ENCODE data around the gene PDZD2.
"Not testable (repeated sequence)": the region's sequence is repeated elsewhere in the genome, so short reads cannot be mapped to it uniquely, and the experiment has no call there.

PDZD2 gene

GRCh38 chr5:31770998-31771397 lies 132.1 kb downstream of the PDZD2 start:
- no peak overlapping the region for H3K27ac ChIP-seq (ENCODE audit: insufficient read depth, low read depth, low read length, poor library complexity, severe bottlenecking)
- H3K36me3 ChIP-seq (ENCODE audit: control insufficient read depth, insufficient read depth, low read length), result no peaks in the 10 kb centered on the region
- WGBS, 2 experiments, result 85 to 97% methylated on average over 1 of the region's 1 CpG
- no peaks in the 10 kb centered on the region for H3K9me3 ChIP-seq (ENCODE audit: control insufficient read depth, low read length)
- no peak overlapping the region for H3K4me3 ChIP-seq (ENCODE audit: insufficient read depth, low read depth, low read length)
- no peaks in the 10 kb centered on the region for H3K27me3 ChIP-seq (ENCODE audit: control insufficient read depth, insufficient read depth, low read length, poor library complexity, severe bottlenecking)
- H3K4me1 ChIP-seq (ENCODE audit: control insufficient read depth, insufficient read depth, low read length), result peaks cover 4% of the 10 kb centered on the region

- H3K27ac ChIP-seq (ENCODE audit: insufficient read depth, low read depth, low read length, poor library complexity, severe bottlenecking), result no peak overlapping the region
- H3K36me3 ChIP-seq (ENCODE audit: control insufficient read depth, insufficient read depth, low read length), result no peaks in the 10 kb centered on the region
- peaks cover 4% of the 10 kb centered on the region for H3K4me1 ChIP-seq (ENCODE audit: control insufficient read depth, insufficient read depth, low read length)
- 92 to 100% methylated on average over 1 to 2 of the region's 2 CpGs for WGBS, 2 experiments
- H3K9me3 ChIP-seq (ENCODE audit: control insufficient read depth, low read length), result no peaks in the 10 kb centered on the region
- no peaks in the 10 kb centered on the region for H3K27me3 ChIP-seq (ENCODE audit: control insufficient read depth, insufficient read depth, low read length, poor library complexity, severe bottlenecking)
- no peak overlapping the region for H3K4me3 ChIP-seq (ENCODE audit: insufficient read depth, low read depth, low read length)
Measured at GRCh38 chr5:31771500-31771899, 132.6 kb downstream of the PDZD2 start.

GRCh38 chr5:31776294-31776693 lies 137.4 kb downstream of the PDZD2 start:
- not testable (repeated sequence) for H3K9me3 ChIP-seq (ENCODE audit: control insufficient read depth, low read length)
- 91 to 98% methylated on average over 4 to 5 of the region's 6 CpGs for WGBS, 2 experiments

GRCh38 chr5:31776976-31777651 lies 138.2 kb downstream of the PDZD2 start:
- WGBS, 2 experiments, result 90% methylated on average over 36 to 41 of the region's 41 CpGs
- Histone ChIP-seq H3K27me3 (ENCODE audit: control insufficient read depth, insufficient read depth, low read length, poor library complexity, severe bottlenecking) (no peaks in the 10 kb centered on the region), H3K4me3 (ENCODE audit: insufficient read depth, low read depth, low read length) (no peak overlapping the region), H3K27ac (ENCODE audit: insufficient read depth, low read depth, low read length, poor library complexity, severe bottlenecking) (no peak overlapping the region), H3K9me3 (ENCODE audit: control insufficient read depth, low read length) (no peaks in the 10 kb centered on the region), H3K36me3 (ENCODE audit: control insufficient read depth, insufficient read depth, low read length) (no peaks in the 10 kb centered on the region), H3K4me1 (ENCODE audit: control insufficient read depth, insufficient read depth, low read length) (no peaks in the 10 kb centered on the region)

More at GRCh38 chr5:31776294-31776693, 137.4 kb downstream of the PDZD2 start:
- not testable (repeated sequence) for H3K27ac ChIP-seq (ENCODE audit: insufficient read depth, low read depth, low read length, poor library complexity, severe bottlenecking); H3K4me1 ChIP-seq (ENCODE audit: control insufficient read depth, insufficient read depth, low read length); H3K27me3 ChIP-seq (ENCODE audit: control insufficient read depth, insufficient read depth, low read length, poor library complexity, severe bottlenecking); H3K36me3 ChIP-seq (ENCODE audit: control insufficient read depth, insufficient read depth, low read length); H3K4me3 ChIP-seq (ENCODE audit: insufficient read depth, low read depth, low read length)

GRCh38 chr5:31781772-31782171 lies 142.8 kb downstream of the PDZD2 start:
- Histone ChIP-seq H3K4me3 (ENCODE audit: insufficient read depth, low read depth, low read length) (no peak overlapping the region), H3K9me3 (ENCODE audit: control insufficient read depth, low read length) (no peaks in the 10 kb centered on the region), H3K36me3 (ENCODE audit: control insufficient read depth, insufficient read depth, low read length) (no peaks in the 10 kb centered on the region), H3K27ac (ENCODE audit: insufficient read depth, low read depth, low read length, poor library complexity, severe bottlenecking) (no peak overlapping the region), H3K27me3 (ENCODE audit: control insufficient read depth, insufficient read depth, low read length, poor library complexity, severe bottlenecking) (no peaks in the 10 kb centered on the region), H3K4me1 (ENCODE audit: control insufficient read depth, insufficient read depth, low read length) (no peaks in the 10 kb centered on the region)
- WGBS, 2 experiments, result 90 to 91% methylated on average over 5 of the region's 5 CpGs

GRCh38 chr5:31783086-31783645 lies 144.2 kb downstream of the PDZD2 start:
- H3K9me3 ChIP-seq (ENCODE audit: control insufficient read depth, low read length), result no peaks in the 10 kb centered on the region
- H3K4me1 ChIP-seq (ENCODE audit: control insufficient read depth, insufficient read depth, low read length), result no peaks in the 10 kb centered on the region
- 92 to 95% methylated on average over 10 of the region's 10 CpGs for WGBS, 2 experiments

GRCh38 chr5:31783731-31784130 lies 144.8 kb downstream of the PDZD2 start:
- 84 to 86% methylated on average over 8 of the region's 8 CpGs for WGBS, 2 experiments
- Histone ChIP-seq H3K27ac (ENCODE audit: insufficient read depth, low read depth, low read length, poor library complexity, severe bottlenecking) (no peak overlapping the region), H3K36me3 (ENCODE audit: control insufficient read depth, insufficient read depth, low read length) (no peaks in the 10 kb centered on the region), H3K4me3 (ENCODE audit: insufficient read depth, low read depth, low read length) (no peak overlapping the region), H3K27me3 (ENCODE audit: control insufficient read depth, insufficient read depth, low read length, poor library complexity, severe bottlenecking) (no peaks in the 10 kb centered on the region), H3K9me3 (ENCODE audit: control insufficient read depth, low read length) (no peaks in the 10 kb centered on the region), H3K4me1 (ENCODE audit: control insufficient read depth, insufficient read depth, low read length) (no peaks in the 10 kb centered on the region)

More at GRCh38 chr5:31783086-31783645, 144.2 kb downstream of the PDZD2 start:
- Histone ChIP-seq H3K4me3 (ENCODE audit: insufficient read depth, low read depth, low read length) (no peak overlapping the region), H3K27me3 (ENCODE audit: control insufficient read depth, insufficient read depth, low read length, poor library complexity, severe bottlenecking) (no peaks in the 10 kb centered on the region), H3K27ac (ENCODE audit: insufficient read depth, low read depth, low read length, poor library complexity, severe bottlenecking) (no peak overlapping the region), H3K36me3 (ENCODE audit: control insufficient read depth, insufficient read depth, low read length) (no peaks in the 10 kb centered on the region)

- H3K27ac ChIP-seq (ENCODE audit: insufficient read depth, low read depth, low read length, poor library complexity, severe bottlenecking), result no peak overlapping the region
- H3K9me3 ChIP-seq (ENCODE audit: control insufficient read depth, low read length), result no peaks in the 10 kb centered on the region
- WGBS, 2 experiments, result 90 to 96% methylated on average over 3 of the region's 3 CpGs
- no peaks in the 10 kb centered on the region for H3K4me1 ChIP-seq (ENCODE audit: control insufficient read depth, insufficient read depth, low read length)
- no peak overlapping the region for H3K4me3 ChIP-seq (ENCODE audit: insufficient read depth, low read depth, low read length)
- no peaks in the 10 kb centered on the region for H3K27me3 ChIP-seq (ENCODE audit: control insufficient read depth, insufficient read depth, low read length, poor library complexity, severe bottlenecking)
- no peaks in the 10 kb centered on the region for H3K36me3 ChIP-seq (ENCODE audit: control insufficient read depth, insufficient read depth, low read length)
Measured at GRCh38 chr5:31786090-31786631, 147.2 kb downstream of the PDZD2 start.

- 86 to 89% methylated on average over 2 of the region's 2 CpGs for WGBS, 2 experiments
- Histone ChIP-seq H3K27me3 (ENCODE audit: control insufficient read depth, insufficient read depth, low read length, poor library complexity, severe bottlenecking) (no peaks in the 10 kb centered on the region), H3K27ac (ENCODE audit: insufficient read depth, low read depth, low read length, poor library complexity, severe bottlenecking) (no peak overlapping the region), H3K4me3 (ENCODE audit: insufficient read depth, low read depth, low read length) (no peak overlapping the region), H3K36me3 (ENCODE audit: control insufficient read depth, insufficient read depth, low read length) (no peaks in the 10 kb centered on the region), H3K4me1 (ENCODE audit: control insufficient read depth, insufficient read depth, low read length) (no peaks in the 10 kb centered on the region), H3K9me3 (ENCODE audit: control insufficient read depth, low read length) (no peaks in the 10 kb centered on the region)
Measured at GRCh38 chr5:31794009-31794408, 155.1 kb downstream of the PDZD2 start.

- Histone ChIP-seq H3K27me3 (ENCODE audit: control insufficient read depth, insufficient read depth, low read length, poor library complexity, severe bottlenecking) (no peaks in the 10 kb centered on the region), H3K4me3 (ENCODE audit: insufficient read depth, low read depth, low read length) (no peak overlapping the region), H3K9me3 (ENCODE audit: control insufficient read depth, low read length) (no peaks in the 10 kb centered on the region), H3K36me3 (ENCODE audit: control insufficient read depth, insufficient read depth, low read length) (no peaks in the 10 kb centered on the region), H3K27ac (ENCODE audit: insufficient read depth, low read depth, low read length, poor library complexity, severe bottlenecking) (no peak overlapping the region), H3K4me1 (ENCODE audit: control insufficient read depth, insufficient read depth, low read length) (no peaks in the 10 kb centered on the region)
- 89 to 97% methylated on average over 5 of the region's 5 CpGs for WGBS, 2 experiments
Measured at GRCh38 chr5:31798168-31798567, 159.2 kb downstream of the PDZD2 start.
